H9 (cell line): Measurements from ENCODE around the gene NFKBIZ. TPM values are rescaled to one million over a fixed set of nuclear protein-coding genes. Genes with fewer than 3 reads are reported as not detected.

Source experiments
- DNase-seq: peaks from one replicate; pipeline ENCODE4 v3.0.0-alpha.2; 2017
- H2AFZ ChIP-seq: one replicate; pipeline ENCODE4 v1.6.1; 2013; ENCODE audit warnings: mild to moderate bottlenecking, low read length, control low read depth, moderate library complexity
- H2AK5ac ChIP-seq: 2 replicates; pipeline ENCODE4 v1.6.1; 2013; ENCODE audit warnings: low read length, control low read depth, mixed read lengths; ENCODE audit not compliant: insufficient read length
- H2BK120ac ChIP-seq: one replicate; pipeline ENCODE4 v1.6.1; 2013; ENCODE audit warnings: low read depth, mild to moderate bottlenecking, low read length, control low read depth, inconsistent platforms; ENCODE audit not compliant: poor library complexity, severe bottlenecking
- H2BK12ac ChIP-seq: 2 replicates; pipeline ENCODE4 v1.6.1; 2013; ENCODE audit warnings: low read length, control low read depth, mixed read lengths, low read depth; ENCODE audit not compliant: insufficient read length
- H2BK15ac ChIP-seq: 2 replicates; pipeline ENCODE4 v1.6.1; 2013; ENCODE audit warnings: low read depth, low read length, control low read depth
- H2BK20ac ChIP-seq: one replicate; pipeline ENCODE4 v1.6.1; 2013; ENCODE audit warnings: low read depth, mild to moderate bottlenecking, low read length, control low read depth, inconsistent platforms; ENCODE audit not compliant: poor library complexity, severe bottlenecking
- H2BK5ac ChIP-seq: 2 replicates; pipeline ENCODE4 v1.6.1; 2013; ENCODE audit warnings: low read length, control low read depth, mixed read lengths; ENCODE audit not compliant: insufficient read length
- H3K14ac ChIP-seq: 2 replicates; pipeline ENCODE4 v1.6.1; 2013; ENCODE audit warnings: low read length, control low read depth; ENCODE audit not compliant: insufficient read depth
- H3K18ac ChIP-seq: 2 replicates; pipeline ENCODE4 v1.6.1; 2013; ENCODE audit warnings: low read depth, mild to moderate bottlenecking, mixed read lengths, low read length, control low read depth; ENCODE audit not compliant: insufficient read length
- H3K23ac ChIP-seq: 2 replicates; pipeline ENCODE4 v1.6.1; 2013; ENCODE audit warnings: low read length, control low read depth, mixed read lengths, low read depth; ENCODE audit not compliant: insufficient read length
- H3K23me2 ChIP-seq: 2 replicates; pipeline ENCODE4 v1.6.1; 2013; ENCODE audit warnings: low read depth, mild to moderate bottlenecking, mixed read lengths, low read length, control low read depth; ENCODE audit not compliant: insufficient read length, poor library complexity, severe bottlenecking
- H3K27ac ChIP-seq: 2 replicates; pipeline ENCODE4 v1.5.1; 2013; ENCODE audit warnings: low read length, control low read depth, mixed read lengths, low read depth; ENCODE audit not compliant: insufficient read length
- H3K27me3 ChIP-seq: 2 replicates; pipeline ENCODE4 v1.6.1; 2013; ENCODE audit warnings: low read length, control low read depth, inconsistent platforms; ENCODE audit not compliant: insufficient read depth
- H3K4ac ChIP-seq: 2 replicates; pipeline ENCODE4 v1.6.1; 2013; ENCODE audit warnings: low read depth, mild to moderate bottlenecking, control low read depth, inconsistent platforms, low read length, moderate library complexity
- H3K4me1 ChIP-seq: 2 replicates; pipeline ENCODE4 v1.6.1; 2013; ENCODE audit warnings: low read length, control low read depth, inconsistent platforms; ENCODE audit not compliant: insufficient read depth
- H3K4me2 ChIP-seq: 2 replicates; pipeline ENCODE4 v1.6.1; 2013; ENCODE audit warnings: low read length, control low read depth, mixed read lengths; ENCODE audit not compliant: insufficient read length, insufficient read depth
- H3K56ac ChIP-seq: 2 replicates; pipeline ENCODE4 v1.6.1; 2013; ENCODE audit warnings: low read depth, mild to moderate bottlenecking, mixed read lengths, low read length, control low read depth; ENCODE audit not compliant: insufficient read length
- H3K79me1 ChIP-seq: 2 replicates; pipeline ENCODE4 v1.6.1; 2013; ENCODE audit warnings: low read depth, mild to moderate bottlenecking, moderate library complexity, low read length, control low read depth, inconsistent platforms; ENCODE audit not compliant: insufficient read depth, poor library complexity, severe bottlenecking
- H3K79me2 ChIP-seq: 2 replicates; pipeline ENCODE4 v1.6.1; 2013; ENCODE audit warnings: low read length, control low read depth, inconsistent platforms; ENCODE audit not compliant: insufficient read depth
- H3K9ac ChIP-seq: 2 replicates; pipeline ENCODE4 v1.6.1; 2013; ENCODE audit warnings: low read length, control low read depth, mixed read lengths; ENCODE audit not compliant: insufficient read length; ENCODE audit errors: extremely low read depth
- H3K9me3 ChIP-seq: one replicate; pipeline ENCODE4 v1.6.1; 2013; ENCODE audit warnings: low read depth, low read length, inconsistent platforms; ENCODE audit not compliant: control insufficient read depth
- H3T11ph ChIP-seq: one replicate; pipeline ENCODE4 v1.6.1; 2013; ENCODE audit warnings: mild to moderate bottlenecking, low read length, control low read depth, inconsistent platforms
- H4K20me1 ChIP-seq: one replicate; pipeline ENCODE4 v1.6.1; 2013; ENCODE audit not compliant: control insufficient read depth, insufficient read length, insufficient read depth
- H4K5ac ChIP-seq: 2 replicates; pipeline ENCODE4 v1.6.1; 2013; ENCODE audit warnings: low read depth, mild to moderate bottlenecking, mixed read lengths, low read length, control low read depth; ENCODE audit not compliant: insufficient read length
- H4K8ac ChIP-seq: replicated peaks from 2 replicates; pipeline ENCODE4 v1.6.1; 2013; ENCODE audit warnings: low read length, control low read depth, mixed read lengths, low read depth; ENCODE audit not compliant: insufficient read length
- H4K91ac ChIP-seq: 2 replicates; pipeline ENCODE4 v1.6.1; 2013; ENCODE audit warnings: low read depth, mild to moderate bottlenecking, moderate library complexity, mixed read lengths, low read length, control low read depth; ENCODE audit not compliant: insufficient read length
- H3K27ac Mint-ChIP-seq, 3 experiments: 2 replicates in 2 of 3; 3 replicates in 1 of 3; pipeline ENCODE4 v1.8.0; 2020 to 2021; ENCODE audit warnings: mixed read lengths in 3 of 3, mild to moderate bottlenecking in 1 of 3, moderate library complexity in 1 of 3
- H3K27me3 Mint-ChIP-seq: 2 replicates; pipeline ENCODE4 v1.8.0; 2021; ENCODE audit warnings: low read depth, mild to moderate bottlenecking, moderate library complexity, mixed read lengths
- H3K36me3 Mint-ChIP-seq, 3 experiments: 2 replicates in 2 of 3; 3 replicates in 1 of 3; pipeline ENCODE4 v1.8.0; 2020 to 2021; ENCODE audit warnings: low read depth in 3 of 3, mixed read lengths in 3 of 3; ENCODE audit not compliant: insufficient read depth in 1 of 3
- H3K4me1 Mint-ChIP-seq, 2 experiments: 2 replicates each; pipeline ENCODE4 v1.8.0; 2020; ENCODE audit warnings: mixed read lengths in 2 of 2
- H3K4me3 Mint-ChIP-seq, 2 experiments: 2 replicates in 1 of 2; 3 replicates in 1 of 2; pipeline ENCODE4 v1.8.0; 2020 to 2021; ENCODE audit warnings: mild to moderate bottlenecking in 2 of 2, mixed read lengths in 2 of 2, moderate library complexity in 1 of 2
- H3K9me3 Mint-ChIP-seq, 2 experiments: 2 replicates in 1 of 2; 3 replicates in 1 of 2; pipeline ENCODE4 v1.8.0; 2020; ENCODE audit warnings: mild to moderate bottlenecking in 2 of 2, mixed read lengths in 2 of 2, moderate library complexity in 1 of 2
- WGBS: extraction: QIAGEN DNeasy Blood & Tissue Kit; methylation state at CpG from one replicate; pipeline ENCODE4 v1.1.7; 2013; ENCODE audit warnings: missing lambda C conversion rate, low lambda C conversion rate, mixed read lengths; ENCODE audit not compliant: insufficient read length; ENCODE audit errors: extremely low coverage; 5-methylcytosine and 5-hydroxymethylcytosine counted together
- total RNA-seq: library from RNA; stranded (reverse); gene quantifications from 2 replicates; pipeline ENCODE4 v1.2.1, GENCODE V29; 2021
- TF ChIP-seq, protein P1 (sequence below): fragments of 200-600 bp; sonication (generic); conservative IDR thresholded peaks from 3 replicates; pipeline ENCODE4 v1.8.0; 2021; ENCODE audit warnings: antibody characterized with exemption, mild to moderate bottlenecking

Gene NFKBIZ
- total RNA-seq, 1 experiment from 2014 or later = 11.1 TPM

- Histone ChIP-seq H3K14ac (no peak overlapping the region), H2AK5ac (no peak overlapping the region), H3K4ac (no peak overlapping the region), H4K5ac (no peak overlapping the region), H4K20me1 (no peaks in the 10 kb centered on the region), H2BK5ac (no peak overlapping the region), H3T11ph (no peak overlapping the region), H3K4me2 (no peak overlapping the region), H3K9me3 (no peaks in the 10 kb centered on the region), H2BK120ac (no peak overlapping the region), H3K27ac (no peak overlapping the region), H3K9ac (no peak overlapping the region), H4K91ac (no peak overlapping the region), H3K79me1 (no peaks in the 10 kb centered on the region), H2AFZ (no peak overlapping the region), H3K27me3 (no peaks in the 10 kb centered on the region), H4K8ac (no peak overlapping the region), H2BK12ac (no peak overlapping the region), H3K4me1 (peaks cover 7% of the 10 kb centered on the region), H3K56ac (no peak overlapping the region), H2BK20ac (no peak overlapping the region), H2BK15ac (no peak overlapping the region), H3K18ac (no peak overlapping the region), H3K23me2 (no peaks in the 10 kb centered on the region), H3K79me2 (peaks cover 14% of the 10 kb centered on the region; the same call in 1 of the 2 replicates), H3K23ac (no peak overlapping the region)
- H3K9me3 Mint-ChIP-seq = no peaks in the 10 kb centered on the region
- no peak for DNase-seq
- TF ChIP-seq, protein P1, sequence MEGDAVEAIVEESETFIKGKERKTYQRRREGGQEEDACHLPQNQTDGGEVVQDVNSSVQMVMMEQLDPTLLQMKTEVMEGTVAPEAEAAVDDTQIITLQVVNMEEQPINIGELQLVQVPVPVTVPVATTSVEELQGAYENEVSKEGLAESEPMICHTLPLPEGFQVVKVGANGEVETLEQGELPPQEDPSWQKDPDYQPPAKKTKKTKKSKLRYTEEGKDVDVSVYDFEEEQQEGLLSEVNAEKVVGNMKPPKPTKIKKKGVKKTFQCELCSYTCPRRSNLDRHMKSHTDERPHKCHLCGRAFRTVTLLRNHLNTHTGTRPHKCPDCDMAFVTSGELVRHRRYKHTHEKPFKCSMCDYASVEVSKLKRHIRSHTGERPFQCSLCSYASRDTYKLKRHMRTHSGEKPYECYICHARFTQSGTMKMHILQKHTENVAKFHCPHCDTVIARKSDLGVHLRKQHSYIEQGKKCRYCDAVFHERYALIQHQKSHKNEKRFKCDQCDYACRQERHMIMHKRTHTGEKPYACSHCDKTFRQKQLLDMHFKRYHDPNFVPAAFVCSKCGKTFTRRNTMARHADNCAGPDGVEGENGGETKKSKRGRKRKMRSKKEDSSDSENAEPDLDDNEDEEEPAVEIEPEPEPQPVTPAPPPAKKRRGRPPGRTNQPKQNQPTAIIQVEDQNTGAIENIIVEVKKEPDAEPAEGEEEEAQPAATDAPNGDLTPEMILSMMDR = no peak
- H3K36me3 Mint-ChIP-seq = peaks cover 0 to 15% (median 10%) of the 10 kb centered on the region in 3 experiments; a peak in 6 of 7 replicates
- no peak overlapping the region for H3K4me3 Mint-ChIP-seq
- no CpG with 5 or more reads among the region's 2 CpGs for WGBS
- no peak overlapping the region for H3K27ac Mint-ChIP-seq
- peaks cover 46 to 52% of the 10 kb centered on the region in 2 experiments for H3K4me1 Mint-ChIP-seq
- H3K27me3 Mint-ChIP-seq = no peaks in the 10 kb centered on the region
Measured at GRCh38 chr3:101846709-101847108, 2.6 kb upstream of the NFKBIZ start.
